ENCODE results near the gene MAP2K4. TPM values are rescaled to one million over a fixed set of nuclear protein-coding genes. Genes with fewer than 3 reads are reported as not detected.
A peak's percentile ranks its signal among the peaks of the same experiment; 100 is the strongest.

The MAP2K4 gene
- total and polyA plus RNA-seq, 2 experiments from 2014 or later, result 24.5 to 34.5 TPM

- Histone ChIP-seq H3K79me2 (ENCODE audit: insufficient read depth) (no peaks in the 10 kb centered on the region), H3K9me3 (ENCODE audit: low read depth) (no peaks in the 10 kb centered on the region), H4K20me1 (ENCODE audit: insufficient read depth) (no peaks in the 10 kb centered on the region), H3K36me3 (ENCODE audit: low read depth) (peaks cover 13% of the 10 kb centered on the region; the same call in 1 of the 2 replicates), H3K27ac (no peak overlapping the region), H3K27me3 (replicated peaks; ENCODE audit: insufficient read depth) (no peaks in the 10 kb centered on the region), H2AFZ (no peak overlapping the region), H3K4me2 (ENCODE audit: unreplicated experiment) (no peak overlapping the region), H3K4me1 (ENCODE audit: insufficient read depth) (no peaks in the 10 kb centered on the region), H3F3A (ENCODE audit: insufficient read depth) (no peaks in the 10 kb centered on the region), H3K9ac (no peak overlapping the region), H3K4me3 (no peak overlapping the region), H3K9me2 (ENCODE audit: insufficient read depth) (no peaks in the 10 kb centered on the region)
- in situ Hi-C loops (cut with MboI), result no loop called here
- DNase-seq, result no peak
- TF ChIP-seq EZH2 (IDR thresholded peaks at IDR 0.05; ENCODE audit: insufficient read depth, poor library complexity, severe bottlenecking) (no peak), EZH2phosphoT487 (IDR thresholded peaks at IDR 0.05; ENCODE audit: insufficient read depth, low read depth) (no peak)
- WGBS, 2 experiments (ENCODE audit: low coverage in 1 of 2, low lambda C conversion rate in 2 of 2, missing lambda C conversion rate in 2 of 2), result 93 to 97% methylated on average over 4 of the region's 4 CpGs
These were observed 38.8 kb upstream of the MAP2K4 start for GRCh38 chr17:11981862-11982261.

GRCh38 chr17:11986179-11986941 lies 34.3 kb upstream of the MAP2K4 start:
- in situ Hi-C loops (cut with MboI), result no loop called here
- no peak overlapping the region for H3K4me2 ChIP-seq (ENCODE audit: unreplicated experiment)
- 44 to 51% methylated on average over 4 of the region's 4 CpGs for WGBS, 2 experiments (ENCODE audit: low coverage in 1 of 2, low lambda C conversion rate in 2 of 2, missing lambda C conversion rate in 2 of 2)
- no peaks in the 10 kb centered on the region for H3K79me2 ChIP-seq (ENCODE audit: insufficient read depth)
- no peak overlapping the region for H2AFZ ChIP-seq
- H3K36me3 ChIP-seq (ENCODE audit: low read depth), result peaks cover 9% of the 10 kb centered on the region; the same call in 1 of the 2 replicates
- H3K9ac ChIP-seq, result no peak overlapping the region
- DNase-seq, result peak; percentile 9
- no peaks in the 10 kb centered on the region for H3K9me3 ChIP-seq (ENCODE audit: low read depth)
- H3K9me2 ChIP-seq (ENCODE audit: insufficient read depth), result no peaks in the 10 kb centered on the region
- no peak overlapping the region for H3K27ac ChIP-seq
- H3F3A ChIP-seq (ENCODE audit: insufficient read depth), result no peaks in the 10 kb centered on the region
- H3K4me1 ChIP-seq (ENCODE audit: insufficient read depth), result no peaks in the 10 kb centered on the region
- no peak for TF ChIP-seq EZH2phosphoT487 (IDR thresholded peaks at IDR 0.05; ENCODE audit: insufficient read depth, low read depth)
- TF ChIP-seq EZH2 (IDR thresholded peaks at IDR 0.05; ENCODE audit: insufficient read depth, poor library complexity, severe bottlenecking), result no peak
- no peaks in the 10 kb centered on the region for H3K27me3 ChIP-seq (replicated peaks; ENCODE audit: insufficient read depth)
- H3K4me3 ChIP-seq, result no peak overlapping the region
- no peaks in the 10 kb centered on the region for H4K20me1 ChIP-seq (ENCODE audit: insufficient read depth)

- no peaks in the 10 kb centered on the region for H3F3A ChIP-seq (ENCODE audit: insufficient read depth)
- no peaks in the 10 kb centered on the region for H3K9me3 ChIP-seq (ENCODE audit: low read depth)
- TF ChIP-seq EZH2phosphoT487 (IDR thresholded peaks at IDR 0.05; ENCODE audit: insufficient read depth, low read depth), result no peak
- TF ChIP-seq EZH2 (IDR thresholded peaks at IDR 0.05; ENCODE audit: insufficient read depth, poor library complexity, severe bottlenecking), result no peak
- no peaks in the 10 kb centered on the region for H3K4me1 ChIP-seq (ENCODE audit: insufficient read depth)
- H3K9me2 ChIP-seq (ENCODE audit: insufficient read depth), result no peaks in the 10 kb centered on the region
- H3K9ac ChIP-seq, result no peak overlapping the region
- no peaks in the 10 kb centered on the region for H3K79me2 ChIP-seq (ENCODE audit: insufficient read depth)
- H3K4me3 ChIP-seq, result no peak overlapping the region
- H3K36me3 ChIP-seq (ENCODE audit: low read depth), result peaks cover 11% of the 10 kb centered on the region; the same call in 1 of the 2 replicates
- H3K4me2 ChIP-seq (ENCODE audit: unreplicated experiment), result no peak overlapping the region
- H4K20me1 ChIP-seq (ENCODE audit: insufficient read depth), result no peaks in the 10 kb centered on the region
- no peak overlapping the region for H2AFZ ChIP-seq
- in situ Hi-C loops (cut with MboI), result no loop called here
- H3K27ac ChIP-seq, result no peak overlapping the region
- DNase-seq, result peak; percentile 69
- no peaks in the 10 kb centered on the region for H3K27me3 ChIP-seq (replicated peaks; ENCODE audit: insufficient read depth)
- 8 to 14% methylated on average over 5 of the region's 5 CpGs for WGBS, 2 experiments (ENCODE audit: low coverage in 1 of 2, low lambda C conversion rate in 2 of 2, missing lambda C conversion rate in 2 of 2)
These were observed 33.7 kb upstream of the MAP2K4 start for GRCh38 chr17:11986942-11987329.

- Histone ChIP-seq H3K27ac (no peak overlapping the region), H4K20me1 (ENCODE audit: insufficient read depth) (no peaks in the 10 kb centered on the region)
These were observed 30.2 kb upstream of the MAP2K4 start for GRCh38 chr17:11990363-11990983.

More at GRCh38 chr17:11990363-11990983, 30.2 kb upstream of the MAP2K4 start:
- H3K9me2 ChIP-seq (ENCODE audit: insufficient read depth), result no peaks in the 10 kb centered on the region
- H3F3A ChIP-seq (ENCODE audit: insufficient read depth), result no peaks in the 10 kb centered on the region
- no peak overlapping the region for H3K4me3 ChIP-seq
- H3K79me2 ChIP-seq (ENCODE audit: insufficient read depth), result peaks cover 6% of the 10 kb centered on the region; the same call in 1 of the 2 replicates
- WGBS, 2 experiments (ENCODE audit: low coverage in 1 of 2, low lambda C conversion rate in 2 of 2, missing lambda C conversion rate in 2 of 2), result 92 to 94% methylated on average over 7 of the region's 7 CpGs
- no peak overlapping the region for H3K4me2 ChIP-seq (ENCODE audit: unreplicated experiment)
- H3K9ac ChIP-seq, result no peak overlapping the region
- no peak overlapping the region for H2AFZ ChIP-seq
- no peaks in the 10 kb centered on the region for H3K4me1 ChIP-seq (ENCODE audit: insufficient read depth)
- DNase-seq, result no peak
- in situ Hi-C loops (cut with MboI), result no loop called here
- H3K36me3 ChIP-seq (ENCODE audit: low read depth), result peaks cover 12% of the 10 kb centered on the region; the same call in 1 of the 2 replicates
- H3K27me3 ChIP-seq (replicated peaks; ENCODE audit: insufficient read depth), result no peaks in the 10 kb centered on the region
- TF ChIP-seq EZH2phosphoT487 (IDR thresholded peaks at IDR 0.05; ENCODE audit: insufficient read depth, low read depth) (no peak), EZH2 (IDR thresholded peaks at IDR 0.05; ENCODE audit: insufficient read depth, poor library complexity, severe bottlenecking) (no peak)
- H3K9me3 ChIP-seq (ENCODE audit: low read depth), result no peaks in the 10 kb centered on the region
